Measurements from ENCODE around the gene AQP12B.

The AQP12B gene

GRCh38 chr2:240655931-240656886 is 26.5 kb downstream of the AQP12B start:
- no peaks in the 10 kb centered on the region for H3K36me3 ChIP-seq (ENCODE audit: control insufficient read depth, insufficient read depth, low read length)
- no peaks in the 10 kb centered on the region for H3K27me3 ChIP-seq (ENCODE audit: control insufficient read depth, insufficient read depth, low read length)
- H3K4me1 ChIP-seq: no peaks in the 10 kb centered on the region
- no peak overlapping the region for H2AFZ ChIP-seq
- H3K4me2 ChIP-seq (ENCODE audit: low read length): no peak overlapping the region
- no peak overlapping the region for H3K27ac ChIP-seq
- H3K9me3 ChIP-seq (ENCODE audit: control insufficient read depth, low read length): no peaks in the 10 kb centered on the region
- H3K4me3 ChIP-seq (ENCODE audit: low read depth, low read length): no peak overlapping the region
- TF ChIP-seq CTCF (IDR thresholded peaks at IDR 0.05): no peak
- H3K79me2 ChIP-seq: no peaks in the 10 kb centered on the region
- H3K9ac ChIP-seq: no peak overlapping the region

GRCh38 chr2:240651185-240651584 is 31.5 kb downstream of the AQP12B start:
- Histone ChIP-seq H3K27me3 (ENCODE audit: control insufficient read depth, insufficient read depth, low read length) (no peaks in the 10 kb centered on the region), H3K9ac (no peak overlapping the region)
- no peak for TF ChIP-seq CTCF (IDR thresholded peaks at IDR 0.05)

GRCh38 chr2:240650254-240650965 is 32.3 kb downstream of the AQP12B start:
- H3K9me3 ChIP-seq (ENCODE audit: control insufficient read depth, low read length): no peaks in the 10 kb centered on the region
- H3K79me2 ChIP-seq: no peaks in the 10 kb centered on the region
- H3K4me2 ChIP-seq (ENCODE audit: low read length): no peak overlapping the region
- H3K4me3 ChIP-seq (ENCODE audit: low read depth, low read length): no peak overlapping the region
- no peaks in the 10 kb centered on the region for H3K36me3 ChIP-seq (ENCODE audit: control insufficient read depth, insufficient read depth, low read length)
- H3K4me1 ChIP-seq: no peaks in the 10 kb centered on the region
- no peak overlapping the region for H2AFZ ChIP-seq
- H3K9ac ChIP-seq: no peak overlapping the region
- no peak overlapping the region for H3K27ac ChIP-seq
- no peak for TF ChIP-seq CTCF (IDR thresholded peaks at IDR 0.05)
- no peaks in the 10 kb centered on the region for H3K27me3 ChIP-seq (ENCODE audit: control insufficient read depth, insufficient read depth, low read length)

More at GRCh38 chr2:240651185-240651584, 31.5 kb downstream of the AQP12B start:
- no peaks in the 10 kb centered on the region for H3K79me2 ChIP-seq
- no peaks in the 10 kb centered on the region for H3K9me3 ChIP-seq (ENCODE audit: control insufficient read depth, low read length)
- H3K27ac ChIP-seq: no peak overlapping the region
- no peaks in the 10 kb centered on the region for H3K4me1 ChIP-seq
- H3K36me3 ChIP-seq (ENCODE audit: control insufficient read depth, insufficient read depth, low read length): no peaks in the 10 kb centered on the region
- no peak overlapping the region for H2AFZ ChIP-seq
- H3K4me3 ChIP-seq (ENCODE audit: low read depth, low read length): no peak overlapping the region
- H3K4me2 ChIP-seq (ENCODE audit: low read length): no peak overlapping the region

- Histone ChIP-seq H3K9me3 (ENCODE audit: control insufficient read depth, low read length) (no peaks in the 10 kb centered on the region), H3K79me2 (no peaks in the 10 kb centered on the region), H2AFZ (no peak overlapping the region), H3K27ac (no peak overlapping the region), H3K9ac (no peak overlapping the region), H3K4me1 (no peaks in the 10 kb centered on the region), H3K27me3 (ENCODE audit: control insufficient read depth, insufficient read depth, low read length) (no peaks in the 10 kb centered on the region), H3K4me3 (ENCODE audit: low read depth, low read length) (no peak overlapping the region), H3K36me3 (ENCODE audit: control insufficient read depth, insufficient read depth, low read length) (no peaks in the 10 kb centered on the region), H3K4me2 (ENCODE audit: low read length) (no peak overlapping the region)
- no peak for TF ChIP-seq CTCF (IDR thresholded peaks at IDR 0.05)
These were observed 33.4 kb downstream of the AQP12B start for GRCh38 chr2:240649331-240649730.

Data from parathyroid adenoma (tissue), 2 donors.